Measurements from ENCODE around the gene TMEM43.

- no peak for TF ChIP-seq POLR2AphosphoS5 (IDR thresholded peaks at IDR 0.05)
- no peak for TF ChIP-seq CTCF (IDR thresholded peaks at IDR 0.05)
- TF ChIP-seq POLR2A (IDR thresholded peaks at IDR 0.05) = no peak
- TF ChIP-seq EP300 (IDR thresholded peaks at IDR 0.05) = no peak
These were observed 21.7 kb downstream of the TMEM43 start for GRCh38 chr3:14146381-14147065.
